Colonic mucosa (tissue), 4 donors: ENCODE data around the gene CSMD2. TPM values are rescaled to one million over a fixed set of nuclear protein-coding genes. Genes with fewer than 3 reads are reported as not detected.
"Not testable (repeated sequence)": the region's sequence is repeated elsewhere in the genome, so short reads cannot be mapped to it uniquely, and the experiment has no call there.

ENCODE experiments used
- DNase-seq: peaks from one replicate; pipeline ENCODE4 v3.0.0-alpha.2; 2020
- H3K27ac ChIP-seq: fragments of 200-600 bp; one replicate; pipeline ENCODE4 v1.8.0; 2021
- H3K27me3 ChIP-seq: fragments of 200-600 bp; one replicate; pipeline ENCODE4 v1.8.0; 2021
- H3K36me3 ChIP-seq: fragments of 200-600 bp; one replicate; pipeline ENCODE4 v1.8.0; 2021
- H3K4me1 ChIP-seq: fragments of 200-600 bp; one replicate; pipeline ENCODE4 v1.8.0; 2021; ENCODE audit warnings: mild to moderate bottlenecking
- H3K4me3 ChIP-seq: fragments of 200-600 bp; one replicate; pipeline ENCODE4 v1.8.0; 2021
- H3K9ac ChIP-seq, 2 donors: one replicate each; pipeline ENCODE4 v1.7.0; 2013; ENCODE audit warnings: control low read depth in 2 of 2, low read depth in 2 of 2, low read length in 2 of 2
- H3K9me3 ChIP-seq: fragments of 200-600 bp; one replicate; pipeline ENCODE4 v1.8.0; 2021
- intact Hi-C: fragments of 100-400 bp; cut with DNase I; formaldehyde crosslinking; loops from one replicate; pipeline ENCODE4 v1.14.1; 2022
- total RNA-seq, 2 donors: library from RNA; stranded (reverse); fragmentation: NEBNext Ultra II Directional in 1 of 2; extraction: Animal tissue kit (Norgen Biotek cat#: 25700) in 1 of 2; gene quantifications; one replicate each; pipeline ENCODE4 v1.2.1, GENCODE V29; 2021
- TF ChIP-seq, protein P1 (sequence below): fragments of 200-600 bp; IDR thresholded peaks from one replicate; pipeline ENCODE4 v1.8.0; 2022; ENCODE audit warnings: antibody characterized with exemption, mild to moderate bottlenecking
- donor health status: healthy.
- donor health status: DM: no; HTN: no; CAD: no.
- donor health status: DM: no; HTN: no; CAD: no.

The CSMD2 gene
- total RNA-seq, 2 donors from 2014 or later: 0.05 to 0.10 TPM

DNA sequence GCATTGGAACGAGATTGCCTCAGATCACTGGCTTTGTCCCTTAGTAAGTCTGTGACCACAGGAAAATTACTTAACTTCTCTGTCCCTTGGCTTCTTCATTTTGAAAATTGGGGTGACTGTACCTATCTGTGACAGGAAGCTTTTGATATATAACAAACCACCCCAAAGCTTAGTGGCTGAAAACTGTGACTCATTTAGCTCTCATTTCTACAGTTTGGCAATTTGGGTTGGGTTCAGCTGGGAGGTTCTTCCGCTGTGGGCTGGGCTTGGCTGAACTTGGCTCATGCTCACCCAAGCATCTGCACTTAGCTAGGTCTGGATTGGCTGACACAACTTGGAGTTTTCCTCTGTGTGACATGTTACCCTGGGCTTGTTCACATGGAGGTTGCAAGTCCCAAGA is 25.7 kb upstream of the CSMD2 start:
- intact Hi-C loops: no loop called here
- Histone ChIP-seq H3K9ac (no peak overlapping the region), H3K4me1 (no peaks in the 10 kb centered on the region), H3K9me3 (no peaks in the 10 kb centered on the region), H3K4me3 (no peak overlapping the region), H3K27me3 (no peaks in the 10 kb centered on the region), H3K36me3 (no peaks in the 10 kb centered on the region), H3K27ac (no peak overlapping the region)
- DNase-seq: no peak
- TF ChIP-seq, protein P1, sequence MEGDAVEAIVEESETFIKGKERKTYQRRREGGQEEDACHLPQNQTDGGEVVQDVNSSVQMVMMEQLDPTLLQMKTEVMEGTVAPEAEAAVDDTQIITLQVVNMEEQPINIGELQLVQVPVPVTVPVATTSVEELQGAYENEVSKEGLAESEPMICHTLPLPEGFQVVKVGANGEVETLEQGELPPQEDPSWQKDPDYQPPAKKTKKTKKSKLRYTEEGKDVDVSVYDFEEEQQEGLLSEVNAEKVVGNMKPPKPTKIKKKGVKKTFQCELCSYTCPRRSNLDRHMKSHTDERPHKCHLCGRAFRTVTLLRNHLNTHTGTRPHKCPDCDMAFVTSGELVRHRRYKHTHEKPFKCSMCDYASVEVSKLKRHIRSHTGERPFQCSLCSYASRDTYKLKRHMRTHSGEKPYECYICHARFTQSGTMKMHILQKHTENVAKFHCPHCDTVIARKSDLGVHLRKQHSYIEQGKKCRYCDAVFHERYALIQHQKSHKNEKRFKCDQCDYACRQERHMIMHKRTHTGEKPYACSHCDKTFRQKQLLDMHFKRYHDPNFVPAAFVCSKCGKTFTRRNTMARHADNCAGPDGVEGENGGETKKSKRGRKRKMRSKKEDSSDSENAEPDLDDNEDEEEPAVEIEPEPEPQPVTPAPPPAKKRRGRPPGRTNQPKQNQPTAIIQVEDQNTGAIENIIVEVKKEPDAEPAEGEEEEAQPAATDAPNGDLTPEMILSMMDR: no peak

DNA sequence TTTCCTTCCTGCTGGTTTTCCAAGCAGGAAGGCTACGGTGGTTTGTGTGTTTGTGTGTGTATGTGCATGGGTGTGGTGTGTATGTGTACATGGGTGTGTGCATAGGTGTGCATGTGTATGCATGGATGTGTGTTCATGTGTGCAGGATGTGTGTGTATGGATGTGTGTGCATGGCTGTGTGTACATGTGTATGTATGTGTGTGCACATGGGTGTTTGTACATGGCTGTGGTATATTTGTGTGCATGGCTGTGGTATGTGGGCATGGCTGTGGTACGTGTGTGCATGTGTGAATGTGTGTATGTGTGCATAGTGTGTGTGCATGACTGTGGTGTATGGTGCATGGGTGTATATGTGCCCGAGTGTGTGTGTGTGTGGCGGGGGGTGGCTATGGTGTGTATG is 24.0 kb upstream of the CSMD2 start:
- DNase-seq: no peak
- Histone ChIP-seq H3K9me3 (no peaks in the 10 kb centered on the region), H3K4me1 (no peaks in the 10 kb centered on the region), H3K4me3 (no peak overlapping the region), H3K27me3 (no peaks in the 10 kb centered on the region), H3K9ac (no peak overlapping the region), H3K36me3 (no peaks in the 10 kb centered on the region), H3K27ac (no peak overlapping the region)
- TF ChIP-seq, protein P1: no peak
- intact Hi-C loops: no loop called here

DNA sequence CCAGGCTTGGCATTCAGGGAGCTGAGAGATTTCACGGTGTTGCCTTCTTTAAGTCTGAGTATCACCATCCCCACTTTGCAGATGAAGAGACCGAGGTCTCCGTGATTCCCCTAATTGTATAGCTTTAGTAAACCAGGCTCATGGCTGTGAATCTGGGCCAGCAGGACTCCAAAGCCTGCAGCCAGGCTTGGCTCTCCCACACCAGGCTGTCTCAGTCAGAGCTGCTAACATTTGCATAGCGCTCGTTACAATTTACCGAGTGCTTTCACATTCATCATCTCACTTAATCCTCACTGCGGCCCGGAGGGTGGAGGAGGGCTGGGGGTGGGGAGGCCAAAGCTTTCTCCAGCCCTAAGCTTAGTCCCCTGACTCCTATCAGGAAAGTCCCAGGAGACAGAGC is 23.4 kb upstream of the CSMD2 start:
- H3K27ac ChIP-seq: no peak overlapping the region
- TF ChIP-seq, protein P1: no peak
- H3K9ac ChIP-seq: no peak overlapping the region
- no peaks in the 10 kb centered on the region for H3K27me3 ChIP-seq
- intact Hi-C loops: no loop called here
- DNase-seq: no peak
- no peaks in the 10 kb centered on the region for H3K9me3 ChIP-seq
- H3K4me1 ChIP-seq: no peaks in the 10 kb centered on the region
- H3K4me3 ChIP-seq: no peak overlapping the region
- H3K36me3 ChIP-seq: no peaks in the 10 kb centered on the region

DNA sequence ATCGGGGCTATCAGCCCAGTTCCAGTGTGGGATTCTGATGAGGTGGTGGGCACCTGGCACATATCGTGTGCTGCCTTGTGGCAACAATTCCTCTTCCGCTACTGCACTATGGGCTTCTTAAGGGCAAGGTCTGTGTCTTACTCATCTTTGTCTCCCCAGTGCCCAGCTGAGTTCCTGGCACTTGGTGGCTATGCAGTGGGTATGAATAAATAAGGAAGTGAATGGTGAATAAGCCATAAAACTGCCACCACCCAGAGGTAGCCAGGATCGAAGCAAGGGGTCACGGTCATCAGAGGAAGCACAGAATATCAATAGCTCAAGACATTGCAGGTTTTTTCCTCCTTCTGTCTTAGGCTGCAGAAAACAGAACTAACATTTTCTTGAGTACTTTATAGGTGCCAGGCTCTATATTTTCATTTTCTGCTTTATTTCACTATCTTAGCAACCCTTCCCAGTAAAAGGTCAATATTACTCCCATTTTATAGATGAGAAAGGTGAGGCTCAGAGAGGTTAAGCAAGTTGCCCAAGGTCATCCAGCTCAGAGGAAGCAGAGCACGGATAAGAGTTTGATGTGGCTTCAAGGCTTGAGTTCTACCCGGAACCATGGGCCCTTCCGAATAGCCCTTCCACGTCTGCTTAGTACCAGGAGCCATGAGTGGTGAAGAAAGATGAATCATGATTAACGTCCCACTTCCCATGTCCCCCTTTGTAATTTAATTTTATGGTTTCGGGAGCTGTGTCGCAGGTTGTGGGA is 21.9 kb upstream of the CSMD2 start:
- no peaks in the 10 kb centered on the region for H3K27me3 ChIP-seq
- H3K9me3 ChIP-seq: no peaks in the 10 kb centered on the region
- H3K4me1 ChIP-seq: no peaks in the 10 kb centered on the region
- intact Hi-C loops: no loop called here
- no peak overlapping the region for H3K9ac ChIP-seq
- TF ChIP-seq, protein P1: no peak
- no peak overlapping the region for H3K27ac ChIP-seq
- H3K36me3 ChIP-seq: no peaks in the 10 kb centered on the region
- H3K4me3 ChIP-seq: no peak overlapping the region
- DNase-seq: no peak

DNA sequence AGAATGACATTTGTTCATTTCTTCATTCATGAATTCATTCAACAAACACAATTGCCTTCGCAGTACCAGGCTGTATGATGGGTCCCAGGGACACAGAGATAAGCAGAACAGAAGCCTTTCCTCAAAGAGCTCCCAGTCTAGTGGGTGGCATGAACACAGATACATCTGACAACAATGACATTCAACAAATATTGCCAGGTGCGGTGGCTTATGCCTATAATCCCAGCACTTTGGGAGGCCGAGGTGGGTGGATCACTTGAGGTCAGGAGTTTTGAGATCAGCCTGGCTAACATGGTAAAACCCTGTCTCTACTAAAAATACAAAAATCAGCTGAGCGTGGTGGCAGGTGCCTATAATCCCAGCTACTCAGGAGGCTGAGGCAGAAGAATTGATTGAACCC is 18.4 kb upstream of the CSMD2 start:
- H3K9ac ChIP-seq, H3K4me3 ChIP-seq, H3K36me3 ChIP-seq, DNase-seq, H3K4me1 ChIP-seq, H3K27me3 ChIP-seq, H3K27ac ChIP-seq, H3K9me3 ChIP-seq, intact Hi-C loops: not testable (repeated sequence)

DNA sequence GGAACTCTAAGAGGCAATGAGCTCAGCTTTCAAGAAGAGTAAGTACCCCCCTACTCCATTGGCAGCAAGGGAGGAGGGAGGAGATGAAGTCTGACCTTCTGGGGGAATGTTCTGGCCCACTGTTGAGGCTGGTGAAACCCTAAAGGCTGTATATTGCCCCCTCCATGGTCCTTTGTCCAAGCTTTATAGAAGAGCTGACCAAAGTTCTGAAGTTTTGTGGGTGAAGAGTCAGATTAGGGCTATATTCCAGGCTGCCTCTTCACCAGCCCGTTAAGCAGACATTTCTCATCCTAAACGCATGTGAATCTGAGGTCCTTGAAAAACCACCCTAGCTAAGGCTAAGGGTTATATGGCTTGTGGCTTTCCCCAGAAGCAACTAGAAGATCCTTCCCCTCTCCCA is 13.0 kb upstream of the CSMD2 start:
- TF ChIP-seq, protein P1: no peak
- H3K27ac ChIP-seq: no peak overlapping the region
- H3K27me3 ChIP-seq: peaks cover 6% of the 10 kb centered on the region
- H3K36me3 ChIP-seq: no peaks in the 10 kb centered on the region
- no peak overlapping the region for H3K4me3 ChIP-seq
- no peak for DNase-seq
- no peak overlapping the region for H3K9ac ChIP-seq
- no peaks in the 10 kb centered on the region for H3K4me1 ChIP-seq
- H3K9me3 ChIP-seq: no peaks in the 10 kb centered on the region
- intact Hi-C loops: no loop called here
